H1 (cell line): ENCODE measurements around the gene JAKMIP1. TPM values are rescaled to one million over a fixed set of nuclear protein-coding genes. Genes with fewer than 3 reads are reported as not detected.

Experiments used
- CTCF ChIA-PET: fragments of 300-600 bp; sonication (Branson Sonifier 250); formaldehyde crosslinking; loops from one replicate; lab custom pipeline; 2021; ENCODE audit not compliant: partially characterized antibody; lab: Charles Lee
- POLR2A ChIA-PET: fragments of 300-600 bp; sonication (Branson Sonifier 250); formaldehyde crosslinking; loops from one replicate; lab custom pipeline; 2021; ENCODE audit warnings: inconsistent platforms; ENCODE audit not compliant: partially characterized antibody; lab: Charles Lee
- DNase-seq, 2 experiments: peaks; one replicate each; pipeline versions ENCODE4 v3.0.0 to v3.0.0-alpha.2; 2010 to 2022; ENCODE audit warnings: low spot score in 2 of 2, low read depth in 1 of 2, mixed read lengths in 1 of 2
- FAIRE-seq: peaks from 2 replicates; lab custom pipeline; 2011; peaks lifted over from hg19 to GRCh38; lab: Jason Lieb, UNC
- H2AFZ ChIP-seq: 2 replicates; pipeline ENCODE4 v1.8.1; 2012; ENCODE audit warnings: low read length, inconsistent platforms
- H2AK5ac ChIP-seq: 2 replicates; pipeline ENCODE4 v1.6.1; 2013; ENCODE audit warnings: low read depth, low read length
- H2BK120ac ChIP-seq: replicated peaks from 2 replicates; pipeline ENCODE3; 2013; ENCODE audit warnings: low read depth, low read length, inconsistent platforms
- H2BK12ac ChIP-seq: 2 replicates; pipeline ENCODE4 v1.6.1; 2013; ENCODE audit warnings: low read depth, low read length
- H2BK15ac ChIP-seq: 2 replicates; pipeline ENCODE4 v1.6.1; 2013; ENCODE audit warnings: low read length
- H2BK20ac ChIP-seq: 2 replicates; pipeline ENCODE4 v1.6.1; 2013; ENCODE audit warnings: low read length
- H2BK5ac ChIP-seq: 2 replicates; pipeline ENCODE4 v1.6.1; 2013; ENCODE audit warnings: low read depth, low read length
- H3K14ac ChIP-seq: 2 replicates; pipeline ENCODE4 v1.6.1; 2013; ENCODE audit warnings: inconsistent platforms; ENCODE audit not compliant: insufficient read length
- H3K18ac ChIP-seq: 2 replicates; pipeline ENCODE4 v1.6.1; 2013; ENCODE audit warnings: low read length; ENCODE audit errors: extremely low read depth
- H3K23ac ChIP-seq: 2 replicates; pipeline ENCODE4 v1.6.1; 2013; ENCODE audit warnings: inconsistent platforms; ENCODE audit not compliant: insufficient read length
- H3K23me2 ChIP-seq: 2 replicates; pipeline ENCODE4 v1.6.1; 2013; ENCODE audit warnings: low read depth, low read length
- H3K27ac ChIP-seq: 2 replicates; pipeline ENCODE4 v1.6.1; 2011; ENCODE audit warnings: low read depth, low read length, inconsistent platforms
- H3K27me3 ChIP-seq, 4 experiments: replicated peaks in 1 of 4; 1 replicate in 1 of 4; 2 replicates in 3 of 4; pipeline versions ENCODE4 v1.6.1 to v1.8.1; 2011 to 2013; ENCODE audit warnings: low read length in 3 of 4, mild to moderate bottlenecking in 3 of 4, inconsistent platforms in 2 of 4, mixed read lengths in 2 of 4, moderate library complexity in 1 of 4; ENCODE audit not compliant: control insufficient read depth in 3 of 4, insufficient read depth in 3 of 4; ENCODE audit errors: extremely low read depth in 1 of 4
- H3K36me3 ChIP-seq, 4 experiments: 2 replicates each; pipeline versions ENCODE4 v1.6.1 to v1.8.1; 2011 to 2013; ENCODE audit warnings: mild to moderate bottlenecking in 4 of 4, low read length in 3 of 4, moderate library complexity in 2 of 4, control low read depth in 1 of 4, inconsistent platforms in 1 of 4; ENCODE audit not compliant: insufficient read depth in 4 of 4, control insufficient read depth in 2 of 4
- H3K4ac ChIP-seq: replicated peaks from 2 replicates; pipeline ENCODE3; 2013; ENCODE audit warnings: low read length, low read depth, mixed read lengths, inconsistent platforms; ENCODE audit not compliant: insufficient read length
- H3K4me1 ChIP-seq, 4 experiments: replicated peaks in 1 of 4; 1 replicate in 1 of 4; 2 replicates in 3 of 4; pipeline versions ENCODE4 v1.6.1 to v1.8.1; 2011 to 2013; ENCODE audit warnings: low read length in 3 of 4, inconsistent platforms in 2 of 4, mixed read lengths in 1 of 4; ENCODE audit not compliant: insufficient read depth in 4 of 4, control insufficient read depth in 3 of 4
- H3K4me2 ChIP-seq, 2 experiments: 2 replicates each; pipeline versions ENCODE4 v1.6.1 to v1.8.1; 2011 to 2013; ENCODE audit warnings: low read depth in 2 of 2, low read length in 2 of 2, control low read depth in 1 of 2, inconsistent platforms in 1 of 2, mild to moderate bottlenecking in 1 of 2; ENCODE audit not compliant: insufficient read depth in 1 of 2
- H3K4me3 ChIP-seq, 4 experiments: fragments of 200-600, 300-600 bp in 1 of 4; sonication (generic), shearing (Covaris generic), sonication (Bioruptor Twin) in 1 of 4; 2 replicates each; pipeline versions ENCODE4 v1.5.1 to v1.8.1; 2011 to 2016; ENCODE audit warnings: low read length in 4 of 4, low read depth in 3 of 4, control low read depth in 2 of 4, inconsistent platforms in 2 of 4, mild to moderate bottlenecking in 2 of 4, mixed read lengths in 1 of 4, moderate library complexity in 1 of 4; ENCODE audit not compliant: insufficient read depth in 2 of 4; ENCODE audit errors: extremely low read depth in 1 of 4
- H3K56ac ChIP-seq: replicated peaks from 2 replicates; pipeline ENCODE3; 2013; ENCODE audit warnings: low read depth, mild to moderate bottlenecking, mixed read lengths, low read length, inconsistent platforms; ENCODE audit not compliant: insufficient read length
- H3K79me1 ChIP-seq: 2 replicates; pipeline ENCODE4 v1.6.1; 2013; ENCODE audit warnings: low read depth, low read length, control low read depth
- H3K79me2 ChIP-seq, 2 experiments: 2 replicates each; pipeline versions ENCODE4 v1.6.1 to v1.8.1; 2012 to 2013; ENCODE audit warnings: low read length in 2 of 2, mild to moderate bottlenecking in 2 of 2, inconsistent platforms in 1 of 2; ENCODE audit not compliant: insufficient read depth in 2 of 2, control insufficient read depth in 1 of 2
- H3K9ac ChIP-seq, 4 experiments: replicated peaks in 1 of 4; 1 replicate in 1 of 4; 2 replicates in 3 of 4; pipeline versions ENCODE4 v1.6.1 to v1.8.1; 2011 to 2013; ENCODE audit warnings: low read depth in 3 of 4, low read length in 3 of 4, control low read depth in 2 of 4, mild to moderate bottlenecking in 2 of 4, moderate library complexity in 2 of 4, inconsistent platforms in 1 of 4; ENCODE audit errors: extremely low read depth in 1 of 4
- H3K9me3 ChIP-seq, 2 experiments: 2 replicates each; pipeline versions ENCODE4 v1.6.1 to v1.8.1; 2012 to 2013; ENCODE audit warnings: mild to moderate bottlenecking in 2 of 2, moderate library complexity in 2 of 2, control low read depth in 1 of 2, inconsistent platforms in 1 of 2, low read depth in 1 of 2, low read length in 1 of 2, mixed read lengths in 1 of 2; ENCODE audit not compliant: insufficient read depth in 2 of 2
- H4K20me1 ChIP-seq, 2 experiments: replicated peaks in 1 of 2; 2 replicates each; pipeline versions ENCODE3 to v1.8.1; 2011 to 2013; ENCODE audit warnings: inconsistent platforms in 2 of 2, low read length in 2 of 2, mild to moderate bottlenecking in 1 of 2; ENCODE audit not compliant: insufficient read depth in 2 of 2, control insufficient read depth in 1 of 2
- H4K5ac ChIP-seq: 2 replicates; pipeline ENCODE4 v1.6.1; 2013; ENCODE audit warnings: low read length, low read depth, mixed read lengths, inconsistent platforms; ENCODE audit not compliant: insufficient read length
- H4K8ac ChIP-seq: 2 replicates; pipeline ENCODE4 v1.8.0; 2013; ENCODE audit warnings: mild to moderate bottlenecking, moderate library complexity, low read length, inconsistent platforms; ENCODE audit not compliant: insufficient read depth; ENCODE audit errors: extremely low read depth
- H4K91ac ChIP-seq: replicated peaks from 2 replicates; pipeline ENCODE3; 2013; ENCODE audit warnings: low read length, mixed read lengths, inconsistent platforms; ENCODE audit not compliant: insufficient read length
- BACH1 ChIP-seq: IDR thresholded peaks from 2 replicates; pipeline ENCODE4 v1.6.1; 2012; ENCODE audit warnings: low read length, improper control_type of control experiment
- CHD1 ChIP-seq: IDR thresholded peaks from 2 replicates; pipeline ENCODE4 v1.6.1; 2012; ENCODE audit warnings: low read depth, low read length, improper control_type of control experiment
- CHD2 ChIP-seq: IDR thresholded peaks from 2 replicates; pipeline ENCODE4 v1.6.1; 2012; ENCODE audit warnings: low read length, improper control_type of control experiment
- EGR1 ChIP-seq: IDR thresholded peaks from 2 replicates; pipeline ENCODE4 v1.6.1; 2011; ENCODE audit warnings: low read depth, low read length, borderline replicate concordance
- PHF8 ChIP-seq: fragments of 200-600 bp; sonication (generic); conservative IDR thresholded peaks from 2 replicates; pipeline ENCODE4 v1.7.1; 2012; ENCODE audit warnings: low read depth, mild to moderate bottlenecking, inconsistent platforms, low read length, moderate library complexity
- POU5F1 ChIP-seq: IDR thresholded peaks from 2 replicates; pipeline ENCODE4 v1.6.1; 2011; ENCODE audit warnings: low read depth, mild to moderate bottlenecking, low read length, moderate library complexity
- RXRA ChIP-seq: IDR thresholded peaks from 2 replicates; pipeline ENCODE4 v1.6.1; 2011; ENCODE audit warnings: low read depth, mild to moderate bottlenecking, low read length, moderate library complexity; ENCODE audit not compliant: insufficient read depth
- WGBS, 2 experiments: shearing (Covaris generic) in 1 of 2; methylation state at CpG; one replicate each; pipeline versions ENCODE4 v1.1.6 to v1.1.7; 2013 to 2015; ENCODE audit warnings: low lambda C conversion rate in 2 of 2, mixed read lengths in 2 of 2, inconsistent platforms in 1 of 2, low coverage in 1 of 2, missing lambda C conversion rate in 1 of 2; ENCODE audit not compliant: insufficient replicate concordance in 2 of 2, insufficient coverage in 1 of 2, insufficient read length in 1 of 2; ENCODE audit errors: extremely low coverage in 1 of 2, missing lambda C conversion rate in 1 of 2; 5-methylcytosine and 5-hydroxymethylcytosine counted together
- polyA plus RNA-seq, 7 experiments: library from polyadenylated mRNA; depleted of rRNA in 3 of 7; stranded (reverse) in 5 of 7; unstranded in 2 of 7; fragments of >200 nt in 5 of 7; fragments of 200-250 nt in 2 of 7; gene quantifications; 1 replicate in 5 of 7; 2 replicates in 1 of 7; 4 replicates in 1 of 7; pipeline versions ENCODE4 v1.2.1 to v1.2.3, GENCODE V29; 2011 to 2013; ENCODE audit warnings: missing spikeins in 2 of 7, mixed read lengths in 2 of 7
- total RNA-seq: library from RNA; stranded (reverse); fragmentation: NEBNext Ultra II Directional; extraction: Animal tissue kit (Norgen Biotek cat#: 25700); gene quantifications from 2 replicates; pipeline ENCODE4 v1.2.1, GENCODE V29; 2021
- TF ChIP-seq, protein P1 (sequence below), 3 experiments: IDR thresholded peaks; 1 replicate in 2 of 3; 2 replicates in 1 of 3; pipeline versions ENCODE4 v1.5.1 to v1.6.1; 2011; ENCODE audit warnings: low read length in 3 of 3, mild to moderate bottlenecking in 3 of 3, inconsistent platforms in 2 of 3, low read depth in 1 of 3, moderate library complexity in 1 of 3; ENCODE audit not compliant: insufficient read depth in 1 of 3; ENCODE audit errors: control extremely low read depth in 1 of 3
- TF ChIP-seq, protein P2 (sequence below): IDR thresholded peaks from 2 replicates; pipeline ENCODE4 v1.6.1; 2012; ENCODE audit warnings: low read length, inconsistent platforms

Gene JAKMIP1
- total and polyA plus RNA-seq, 2 of the 8 experiments (the other 6 are each of a cell fraction or from before 2014, with no cell fraction given): 2.5 to 4.4 TPM

DNA sequence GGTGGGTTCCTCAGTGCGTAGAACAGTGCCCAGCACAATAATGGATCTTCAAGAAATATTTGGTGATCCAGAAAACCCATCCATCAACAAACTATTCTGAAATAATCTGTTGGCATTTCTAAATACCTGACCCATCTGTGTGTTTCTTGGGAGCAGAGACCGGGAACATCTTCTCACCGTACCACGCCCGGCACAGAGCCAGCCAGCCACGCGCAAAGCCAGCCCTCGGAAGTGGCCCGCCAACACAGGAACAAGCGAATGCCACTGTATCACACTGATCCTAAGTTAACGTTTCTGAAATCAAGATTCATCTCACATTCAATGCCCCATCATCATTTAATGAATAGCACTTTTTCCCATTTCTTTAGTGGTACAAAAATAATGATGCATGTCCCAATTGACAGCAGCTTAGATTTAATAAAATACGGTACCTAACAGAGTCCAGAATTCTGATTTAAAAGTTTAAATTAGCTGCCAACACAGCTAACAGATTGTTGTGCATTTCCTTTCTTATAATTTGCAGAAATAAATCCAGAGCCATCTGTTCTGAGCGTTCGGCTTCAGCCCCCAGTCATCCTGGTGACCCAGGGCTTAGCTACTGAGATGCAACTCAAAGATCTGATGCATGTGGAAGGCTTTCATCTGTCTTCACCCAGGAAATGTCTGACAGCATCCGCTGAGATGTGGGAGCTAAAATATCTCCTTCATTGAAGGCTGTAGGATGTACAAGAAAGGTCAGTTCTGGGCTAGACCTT lies 44.2 kb downstream of the JAKMIP1 start:
- H2BK5ac ChIP-seq: no peak overlapping the region
- no peak overlapping the region for H2BK15ac ChIP-seq
- no peak for FAIRE-seq
- H2AK5ac ChIP-seq: no peak overlapping the region
- no peak overlapping the region for H3K4me3 ChIP-seq
- no peak overlapping the region for H2AFZ ChIP-seq
- ChIA-PET CTCF (interaction anchor here (0.9 to 2.0 kb wide), 8 partner anchors 8 to 68 kb away, joined by 3 to 8 read pairs (median 3); no protein-coding TSS in a partner anchor), POLR2A (no interaction called here)
- H3K56ac ChIP-seq: no peak overlapping the region
- no peaks in the 10 kb centered on the region for H3K36me3 ChIP-seq
- H2BK12ac ChIP-seq: no peak overlapping the region
- no peaks in the 10 kb centered on the region for H3K79me1 ChIP-seq
- H3K23ac ChIP-seq: no peak overlapping the region
- peaks cover 4% of the 10 kb centered on the region; the same call in 1 of the 2 replicates for H3K23me2 ChIP-seq
- H3K9me3 ChIP-seq: no peaks in the 10 kb centered on the region
- H4K8ac ChIP-seq: no peak overlapping the region
- H3K27me3 ChIP-seq: no peaks in the 10 kb centered on the region
- H3K27ac ChIP-seq: no peak overlapping the region
- H2BK120ac ChIP-seq: no peak overlapping the region
- H2BK20ac ChIP-seq: no peak overlapping the region
- peaks cover 9 to 14% (median 11%) of the 10 kb centered on the region in 4 experiments for H3K4me1 ChIP-seq
- DNase-seq: no peak
- H4K91ac ChIP-seq: no peak overlapping the region
- 93% methylated on average over 15 of the region's 15 CpGs; no CpG with 5 or more reads in 1 of the 2 experiments for WGBS, 2 experiments
- H4K20me1 ChIP-seq: no peaks in the 10 kb centered on the region
- no peak overlapping the region for H3K14ac ChIP-seq
- no peak overlapping the region for H3K4me2 ChIP-seq
- H3K79me2 ChIP-seq: no peaks in the 10 kb centered on the region
- no peak overlapping the region for H3K18ac ChIP-seq
- H3K9ac ChIP-seq: no peak overlapping the region
- H4K5ac ChIP-seq: no peak overlapping the region
- no peak overlapping the region for H3K4ac ChIP-seq
- TF ChIP-seq BACH1: no peak
- TF ChIP-seq, protein P1, sequence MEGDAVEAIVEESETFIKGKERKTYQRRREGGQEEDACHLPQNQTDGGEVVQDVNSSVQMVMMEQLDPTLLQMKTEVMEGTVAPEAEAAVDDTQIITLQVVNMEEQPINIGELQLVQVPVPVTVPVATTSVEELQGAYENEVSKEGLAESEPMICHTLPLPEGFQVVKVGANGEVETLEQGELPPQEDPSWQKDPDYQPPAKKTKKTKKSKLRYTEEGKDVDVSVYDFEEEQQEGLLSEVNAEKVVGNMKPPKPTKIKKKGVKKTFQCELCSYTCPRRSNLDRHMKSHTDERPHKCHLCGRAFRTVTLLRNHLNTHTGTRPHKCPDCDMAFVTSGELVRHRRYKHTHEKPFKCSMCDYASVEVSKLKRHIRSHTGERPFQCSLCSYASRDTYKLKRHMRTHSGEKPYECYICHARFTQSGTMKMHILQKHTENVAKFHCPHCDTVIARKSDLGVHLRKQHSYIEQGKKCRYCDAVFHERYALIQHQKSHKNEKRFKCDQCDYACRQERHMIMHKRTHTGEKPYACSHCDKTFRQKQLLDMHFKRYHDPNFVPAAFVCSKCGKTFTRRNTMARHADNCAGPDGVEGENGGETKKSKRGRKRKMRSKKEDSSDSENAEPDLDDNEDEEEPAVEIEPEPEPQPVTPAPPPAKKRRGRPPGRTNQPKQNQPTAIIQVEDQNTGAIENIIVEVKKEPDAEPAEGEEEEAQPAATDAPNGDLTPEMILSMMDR (IDR thresholded peaks at IDR 0.05; ENCODE audit: control extremely low read depth in 1 of 3, insufficient read depth in 1 of 3, low read depth in 1 of 3, low read length in 3 of 3): no peak
- no peak for TF ChIP-seq CHD2
- TF ChIP-seq CHD1: no peak
- TF ChIP-seq, protein P2, sequence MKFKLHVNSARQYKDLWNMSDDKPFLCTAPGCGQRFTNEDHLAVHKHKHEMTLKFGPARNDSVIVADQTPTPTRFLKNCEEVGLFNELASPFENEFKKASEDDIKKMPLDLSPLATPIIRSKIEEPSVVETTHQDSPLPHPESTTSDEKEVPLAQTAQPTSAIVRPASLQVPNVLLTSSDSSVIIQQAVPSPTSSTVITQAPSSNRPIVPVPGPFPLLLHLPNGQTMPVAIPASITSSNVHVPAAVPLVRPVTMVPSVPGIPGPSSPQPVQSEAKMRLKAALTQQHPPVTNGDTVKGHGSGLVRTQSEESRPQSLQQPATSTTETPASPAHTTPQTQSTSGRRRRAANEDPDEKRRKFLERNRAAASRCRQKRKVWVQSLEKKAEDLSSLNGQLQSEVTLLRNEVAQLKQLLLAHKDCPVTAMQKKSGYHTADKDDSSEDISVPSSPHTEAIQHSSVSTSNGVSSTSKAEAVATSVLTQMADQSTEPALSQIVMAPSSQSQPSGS: no peak
- no peak for TF ChIP-seq EGR1
- TF ChIP-seq RXRA: no peak
- no peak for TF ChIP-seq PHF8
- TF ChIP-seq POU5F1: no peak
